Activated CD4-positive, alpha-beta memory T cell treated with anti-CD3 and anti-CD28 coated beads for 36 hours (primary cell): ENCODE data around the gene PPP1R12A. TPM values are rescaled to one million over a fixed set of nuclear protein-coding genes. Genes with fewer than 3 reads are reported as not detected.
"Not testable (repeated sequence)": the region's sequence is repeated elsewhere in the genome, so short reads cannot be mapped to it uniquely, and the experiment has no call there.

ENCODE experiments used
- CTCF ChIA-PET: fragments of 350-600 bp; sonication (Branson Sonifier 250); formaldehyde crosslinking; loops from one replicate; lab custom pipeline; 2021; ENCODE audit warnings: antibody characterized with exemption, inconsistent platforms; lab: Charles Lee
- POLR2A ChIA-PET: fragments of 350-600 bp; sonication (Branson Sonifier 250); formaldehyde crosslinking; loops from one replicate; lab custom pipeline; 2021; ENCODE audit warnings: antibody characterized with exemption; lab: Charles Lee
- DNase-seq: peaks from one replicate; pipeline ENCODE4 v3.0.0-alpha.2; 2020
- H3K27ac Mint-ChIP-seq: one replicate; pipeline ENCODE4 v1.8.0; 2021; ENCODE audit warnings: mixed read lengths
- H3K27me3 Mint-ChIP-seq: one replicate; pipeline ENCODE4 v1.8.0; 2021; ENCODE audit warnings: mixed read lengths
- H3K36me3 Mint-ChIP-seq: one replicate; pipeline ENCODE4 v1.8.0; 2021; ENCODE audit warnings: mixed read lengths
- H3K4me1 Mint-ChIP-seq: one replicate; pipeline ENCODE4 v1.8.0; 2021; ENCODE audit warnings: low read depth, mixed read lengths
- H3K4me3 Mint-ChIP-seq: one replicate; pipeline ENCODE4 v1.8.0; 2021; ENCODE audit warnings: mild to moderate bottlenecking, mixed read lengths
- H3K9me3 Mint-ChIP-seq: one replicate; pipeline ENCODE4 v1.8.0; 2021; ENCODE audit warnings: mixed read lengths
- intact Hi-C: fragments of 100-400 bp; cut with micrococcal nuclease; formaldehyde crosslinking; loops from one replicate; pipeline ENCODE4 v1.15.1; 2023
- total RNA-seq, 2 experiments: library from RNA; stranded (reverse); gene quantifications; one replicate each; pipeline ENCODE4 v1.2.3, GENCODE V29; 2021

The PPP1R12A gene
- total RNA-seq, 2 experiments from 2014 or later: 74.5 to 75.7 TPM

DNA sequence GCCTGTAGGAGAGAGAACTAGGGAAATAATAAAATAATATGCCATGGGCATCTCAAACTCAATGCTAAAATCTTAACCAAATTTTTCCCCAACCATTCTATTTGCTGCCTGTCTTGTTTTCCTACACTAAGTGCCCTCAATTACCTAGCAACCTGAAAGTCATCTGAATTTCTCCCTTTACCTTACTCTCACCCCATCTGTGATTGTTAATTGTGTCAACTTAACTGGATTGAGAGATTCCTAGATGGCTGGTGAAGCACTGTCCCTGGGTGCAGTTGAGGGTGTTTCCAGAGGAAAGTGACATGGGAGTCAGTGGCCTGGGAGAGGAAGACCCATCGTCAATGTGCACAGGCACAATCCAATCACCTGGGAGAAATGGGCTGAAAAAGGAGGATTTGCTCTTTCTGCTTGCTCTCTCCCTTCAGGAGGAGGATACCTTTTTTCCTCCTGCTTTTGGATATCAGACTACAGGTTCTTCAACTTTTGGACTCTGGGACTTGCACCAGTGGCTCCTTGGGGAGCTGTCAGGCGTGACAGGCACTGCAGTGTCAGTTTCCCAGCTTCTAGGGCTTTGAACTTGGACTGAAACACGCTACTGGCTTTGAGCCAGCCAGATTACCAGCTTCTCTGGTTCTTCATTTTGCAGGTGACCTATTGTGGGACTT lies 100.1 kb downstream of the PPP1R12A start:
- CTCF ChIA-PET: no interaction called here
- Mint-ChIP-seq H3K4me1 (peaks cover 51% of the 10 kb centered on the region), H3K36me3 (peaks cover 41% of the 10 kb centered on the region), H3K9me3 (peaks cover 20% of the 10 kb centered on the region), H3K4me3 (no peak overlapping the region), H3K27me3 (no peaks in the 10 kb centered on the region), H3K27ac (no peak overlapping the region)
- DNase-seq: no peak
- intact Hi-C loops: no loop called here
- POLR2A ChIA-PET: no interaction called here

DNA sequence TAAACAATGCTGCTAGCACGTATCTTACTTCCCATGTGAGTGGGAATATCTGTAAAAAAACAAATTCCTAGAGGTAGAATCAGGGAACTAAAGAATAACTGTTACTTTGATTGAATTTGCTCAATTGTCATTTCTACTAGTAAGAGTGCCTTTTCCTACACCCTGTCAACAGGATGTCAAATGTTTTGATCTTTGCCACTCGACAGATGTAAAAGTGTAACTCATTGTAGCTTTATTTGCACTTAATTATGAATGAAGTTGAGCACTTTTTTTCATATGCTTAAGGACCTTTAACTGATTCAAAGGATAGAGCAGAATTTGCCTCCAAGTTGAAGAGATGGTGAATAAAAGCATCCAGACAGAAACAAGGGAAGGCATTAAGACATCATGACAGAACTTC lies 104.5 kb downstream of the PPP1R12A start:
- no peaks in the 10 kb centered on the region for H3K9me3 Mint-ChIP-seq
- POLR2A ChIA-PET: interaction anchor here (1.1 kb wide), 1 partner anchor 46 kb away, joined by 3 read pairs; no protein-coding TSS in a partner anchor
- H3K4me1 Mint-ChIP-seq: peaks cover 37% of the 10 kb centered on the region
- no peaks in the 10 kb centered on the region for H3K27me3 Mint-ChIP-seq
- H3K36me3 Mint-ChIP-seq: peaks cover 30% of the 10 kb centered on the region
- no peak overlapping the region for H3K27ac Mint-ChIP-seq
- CTCF ChIA-PET: no interaction called here
- no peak for DNase-seq
- no peak overlapping the region for H3K4me3 Mint-ChIP-seq
- intact Hi-C loops: no loop called here

DNA sequence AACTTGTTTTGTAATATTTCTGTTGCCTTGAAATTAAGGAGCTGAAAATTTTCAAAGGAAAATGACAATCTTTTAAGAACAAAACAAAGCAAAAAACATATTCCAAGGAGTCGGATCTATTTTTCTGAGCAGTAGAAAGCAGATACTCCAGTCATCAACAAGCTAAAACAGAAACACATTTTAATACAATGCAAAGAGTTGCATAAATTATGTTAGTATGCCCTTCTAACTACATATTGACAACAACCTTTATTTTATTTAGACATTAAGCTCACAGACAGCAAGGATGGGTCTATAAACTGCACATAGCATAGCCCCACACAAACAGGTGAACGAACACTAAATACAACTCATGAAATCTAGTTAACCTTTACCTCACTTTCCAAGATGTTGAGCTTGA lies 106.0 kb downstream of the PPP1R12A start:
- Mint-ChIP-seq H3K27ac (no peak overlapping the region), H3K9me3 (no peaks in the 10 kb centered on the region), H3K27me3 (no peaks in the 10 kb centered on the region), H3K4me3 (no peak overlapping the region), H3K4me1 (peaks cover 27% of the 10 kb centered on the region), H3K36me3 (peaks cover 26% of the 10 kb centered on the region)
- intact Hi-C loops: no loop called here
- ChIA-PET CTCF (interaction anchor here (1.2 kb wide), 1 partner anchor 59 kb away, joined by 3 read pairs; no protein-coding TSS in a partner anchor), POLR2A (no interaction called here)
- no peak for DNase-seq

DNA sequence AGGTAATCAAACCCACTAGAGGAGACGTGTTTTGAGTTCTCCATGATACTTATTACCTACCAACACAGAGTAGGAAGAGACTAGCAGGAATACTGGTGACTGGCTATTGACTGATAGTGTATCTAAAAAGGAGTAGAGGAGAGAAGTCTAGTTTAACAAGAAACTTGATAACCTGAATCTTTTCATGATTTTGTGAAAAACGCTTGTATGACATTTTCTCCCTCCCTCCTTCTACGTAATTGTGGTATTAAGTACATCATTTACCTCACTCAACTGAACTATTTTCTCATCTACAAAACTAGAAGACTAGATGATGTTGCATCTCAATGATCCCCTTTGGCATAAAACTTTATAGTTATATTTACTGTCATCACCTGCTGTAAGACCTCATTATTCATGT lies 107.4 kb downstream of the PPP1R12A start:
- DNase-seq: no peak
- intact Hi-C loops: no loop called here
- Mint-ChIP-seq H3K4me3 (no peak overlapping the region), H3K27me3 (no peaks in the 10 kb centered on the region), H3K36me3 (peaks cover 29% of the 10 kb centered on the region), H3K4me1 (peaks cover 20% of the 10 kb centered on the region), H3K9me3 (no peaks in the 10 kb centered on the region), H3K27ac (no peak overlapping the region)
- ChIA-PET POLR2A (no interaction called here), CTCF (no interaction called here)

DNA sequence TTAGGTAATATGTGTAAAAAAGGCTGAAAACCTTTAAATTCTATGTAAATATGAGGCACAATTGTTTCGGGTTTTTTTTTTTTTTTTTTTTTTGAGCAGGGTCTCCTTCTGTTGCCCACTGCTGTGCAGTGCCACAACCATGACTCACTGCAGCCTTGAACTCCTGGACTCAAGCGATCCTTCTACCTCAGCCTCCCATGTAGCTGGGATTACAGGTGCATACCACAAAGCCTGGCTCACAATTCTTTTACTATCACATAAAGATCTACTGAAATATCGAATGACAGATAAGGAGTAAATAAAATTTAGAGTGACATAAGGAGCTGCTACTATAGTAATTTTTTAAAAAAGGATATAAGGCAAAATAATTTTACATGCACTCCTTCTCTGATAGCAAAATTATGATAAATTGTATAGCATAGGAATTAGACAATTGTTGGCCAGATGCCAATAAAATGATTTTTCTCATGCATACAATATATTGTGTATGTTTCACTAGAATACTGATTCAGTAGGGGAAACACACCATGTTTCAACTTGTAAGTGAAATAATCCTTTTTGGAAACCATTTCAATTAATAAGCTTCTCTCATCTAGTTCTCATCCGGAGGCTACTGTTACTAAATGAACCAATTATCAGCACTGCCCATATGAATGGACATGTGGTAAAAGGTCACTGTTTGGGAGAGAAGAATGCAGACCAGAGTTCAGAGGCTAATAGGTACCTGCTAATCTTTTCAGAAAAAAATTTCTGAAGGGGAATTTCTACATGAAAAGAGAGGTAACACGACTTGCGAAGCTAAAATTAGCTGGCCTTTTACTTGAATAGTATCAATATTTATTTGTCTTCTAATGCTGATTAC lies 108.4 kb downstream of the PPP1R12A start:
- peaks cover 13% of the 10 kb centered on the region for H3K4me1 Mint-ChIP-seq
- H3K36me3 Mint-ChIP-seq: peaks cover 25% of the 10 kb centered on the region
- H3K27me3 Mint-ChIP-seq: no peaks in the 10 kb centered on the region
- DNase-seq: no peak
- intact Hi-C loops: no loop called here
- POLR2A ChIA-PET: no interaction called here
- H3K4me3 Mint-ChIP-seq: no peak overlapping the region
- H3K27ac Mint-ChIP-seq: no peak overlapping the region
- CTCF ChIA-PET: no interaction called here
- H3K9me3 Mint-ChIP-seq: no peaks in the 10 kb centered on the region

DNA sequence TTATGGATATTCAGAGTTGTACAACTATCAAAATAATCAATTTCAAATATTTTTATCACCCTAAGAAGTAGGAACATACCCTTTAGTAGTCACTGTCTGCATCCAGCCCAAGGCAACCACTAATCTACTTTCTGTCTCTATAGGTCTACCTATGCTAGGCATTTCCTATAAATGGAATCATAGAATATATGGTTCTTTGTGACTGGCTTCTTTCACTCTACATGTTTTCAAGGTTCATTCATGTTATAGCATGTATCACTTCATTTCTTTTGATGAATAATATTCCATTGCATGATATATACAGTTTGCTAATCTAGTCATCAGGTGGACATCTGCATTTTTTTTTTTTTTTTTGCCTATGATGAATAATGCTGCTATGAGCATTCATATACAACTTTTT lies 112.4 kb downstream of the PPP1R12A start:
- CTCF ChIA-PET: no interaction called here
- no peak for DNase-seq
- intact Hi-C loops: no loop called here
- Mint-ChIP-seq H3K27ac (no peak overlapping the region), H3K4me1 (peaks cover 11% of the 10 kb centered on the region), H3K9me3 (no peaks in the 10 kb centered on the region), H3K36me3 (peaks cover 23% of the 10 kb centered on the region), H3K4me3 (no peak overlapping the region), H3K27me3 (no peaks in the 10 kb centered on the region)
- POLR2A ChIA-PET: no interaction called here

DNA sequence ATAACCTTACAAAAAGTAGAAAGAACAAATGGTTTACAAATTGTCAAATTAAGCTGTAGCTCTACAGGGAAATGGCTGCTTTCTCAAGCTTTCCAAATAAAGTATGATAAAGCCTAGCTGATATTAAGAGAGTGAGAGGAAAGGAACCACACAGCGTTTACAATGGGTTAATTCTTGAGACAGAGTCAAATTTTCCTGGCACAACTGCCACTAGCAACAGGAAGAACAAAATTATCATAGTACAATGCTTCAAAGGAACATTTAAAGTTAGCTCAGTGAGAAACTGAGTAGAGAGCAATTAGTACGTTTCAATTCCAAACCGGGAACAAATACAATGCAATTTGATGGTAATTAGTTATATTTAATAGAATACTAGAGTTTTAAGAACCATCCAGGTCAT lies 116.0 kb downstream of the PPP1R12A start:
- no peak overlapping the region for H3K27ac Mint-ChIP-seq
- CTCF ChIA-PET: no interaction called here
- H3K27me3 Mint-ChIP-seq: no peaks in the 10 kb centered on the region
- H3K4me1 Mint-ChIP-seq: peaks cover 8% of the 10 kb centered on the region
- peaks cover 29% of the 10 kb centered on the region for H3K36me3 Mint-ChIP-seq
- H3K4me3 Mint-ChIP-seq: no peak overlapping the region
- H3K9me3 Mint-ChIP-seq: no peaks in the 10 kb centered on the region
- intact Hi-C loops: no loop called here
- DNase-seq: no peak
- POLR2A ChIA-PET: no interaction called here

DNA sequence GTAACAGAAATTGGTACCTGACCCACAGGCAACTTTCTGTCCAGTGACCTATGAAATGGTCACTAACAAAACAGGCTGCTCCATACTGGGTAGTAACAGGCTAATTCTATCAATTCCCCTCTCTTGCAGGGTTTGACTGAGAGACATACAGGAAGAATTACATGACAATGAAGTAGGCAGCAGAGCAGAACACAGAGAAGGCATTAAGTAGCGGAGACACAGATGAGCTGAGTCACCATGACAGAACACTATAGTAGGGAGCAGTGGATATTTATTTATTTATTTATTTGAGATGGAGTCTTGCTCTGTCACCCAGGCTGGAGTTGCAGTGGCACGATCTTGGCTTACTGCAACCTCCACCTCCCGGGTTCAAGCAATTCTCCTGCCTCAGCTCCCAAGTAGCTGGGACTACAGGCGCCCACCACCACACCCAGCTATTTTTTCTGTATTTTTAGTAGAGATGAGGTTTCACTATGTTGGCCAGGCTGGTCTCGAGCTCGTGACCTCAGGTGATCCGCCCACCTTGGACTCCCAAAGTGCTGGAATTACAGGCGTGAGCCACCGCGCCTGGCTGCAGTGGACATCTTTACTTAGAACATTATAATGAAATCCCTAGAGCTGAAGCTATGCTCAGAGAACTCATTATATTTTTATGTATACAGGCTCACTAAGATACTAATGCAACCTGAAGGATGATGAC lies 150.4 kb downstream of the PPP1R12A start:
- H3K27ac Mint-ChIP-seq, H3K9me3 Mint-ChIP-seq, H3K4me1 Mint-ChIP-seq, CTCF ChIA-PET, H3K27me3 Mint-ChIP-seq, DNase-seq, H3K4me3 Mint-ChIP-seq, POLR2A ChIA-PET: not testable (repeated sequence)
- intact Hi-C loops: loop anchor here (10.0 kb wide), 1 partner anchor 400 kb away; no protein-coding TSS in a partner anchor
- H3K36me3 Mint-ChIP-seq: peaks cover 38% of the 10 kb centered on the region

DNA sequence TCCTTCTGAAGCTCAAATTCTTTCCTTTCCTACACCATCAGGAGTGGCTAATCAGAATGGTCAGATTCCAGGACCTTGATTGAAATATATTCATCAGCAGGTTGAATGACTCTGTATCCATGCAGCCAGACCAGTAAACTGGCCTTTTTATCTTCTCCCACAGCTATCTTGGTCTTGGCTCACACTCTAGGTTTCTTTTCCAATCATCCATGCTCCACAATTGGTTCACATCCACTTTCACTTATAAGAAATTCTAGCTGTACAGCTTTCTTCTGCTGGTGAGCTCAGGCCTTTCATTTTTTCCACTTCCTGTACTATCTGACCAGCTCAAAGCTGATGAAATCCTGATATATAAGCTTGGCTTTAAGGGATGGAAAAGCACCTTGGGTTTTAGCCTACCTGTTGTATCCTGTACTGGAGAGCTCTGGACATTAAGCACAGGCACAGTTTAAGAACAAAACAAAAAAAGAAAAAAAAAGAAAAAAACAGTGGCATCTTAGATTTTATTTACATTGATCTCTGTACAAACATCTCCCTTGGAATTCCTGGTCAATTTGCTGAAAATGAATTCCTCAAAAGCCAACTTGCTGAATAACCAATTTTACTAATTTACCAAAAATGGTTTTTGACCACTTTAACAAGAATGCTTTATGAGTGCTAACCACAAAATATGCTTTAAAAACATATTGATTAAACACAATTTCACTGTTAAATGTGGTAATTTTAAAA lies 152.6 kb downstream of the PPP1R12A start:
- Mint-ChIP-seq H3K9me3 (no peaks in the 10 kb centered on the region), H3K27me3 (no peaks in the 10 kb centered on the region), H3K4me1 (peaks cover 5% of the 10 kb centered on the region), H3K36me3 (peaks cover 34% of the 10 kb centered on the region), H3K27ac (peak overlapping the region; percentile 58), H3K4me3 (no peak overlapping the region)
- no peak for DNase-seq
- intact Hi-C loops: loop anchor here (10.0 kb wide), 1 partner anchor 402 kb away; no protein-coding TSS in a partner anchor
- CTCF ChIA-PET: no interaction called here
- POLR2A ChIA-PET: no interaction called here

DNA sequence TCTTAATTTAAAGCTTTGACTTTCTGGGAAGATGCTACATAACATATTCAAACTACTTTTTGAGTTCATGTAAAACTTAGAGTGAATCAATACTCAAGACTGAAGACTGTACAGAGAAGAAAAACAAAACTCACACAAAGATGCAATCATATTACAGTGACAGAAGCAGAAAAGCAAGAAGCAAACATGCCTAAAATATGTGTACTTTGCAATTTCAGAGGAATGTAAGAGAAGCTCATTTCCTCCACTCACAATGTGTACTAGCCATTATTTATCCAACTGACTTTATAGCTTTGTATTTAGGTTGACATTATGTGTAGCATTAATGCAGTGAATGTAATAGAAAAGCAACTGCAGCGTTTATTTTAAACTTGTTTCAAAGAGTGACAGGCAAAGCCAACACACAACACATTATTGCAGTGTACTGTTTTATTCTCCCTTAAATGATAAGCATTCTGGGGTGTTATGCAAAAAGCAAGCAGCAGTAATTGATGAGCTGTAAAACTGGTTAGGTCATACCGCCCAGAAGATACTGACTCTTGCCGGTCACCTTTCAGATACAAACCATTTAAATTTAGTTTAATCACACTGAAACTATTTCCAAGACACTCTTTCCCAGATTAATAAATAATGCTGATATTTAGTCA lies 156.0 kb downstream of the PPP1R12A start:
- H3K27ac Mint-ChIP-seq: no peak overlapping the region
- no peaks in the 10 kb centered on the region for H3K27me3 Mint-ChIP-seq
- ChIA-PET POLR2A (no interaction called here), CTCF (no interaction called here)
- intact Hi-C loops: no loop called here
- no peak for DNase-seq
- H3K36me3 Mint-ChIP-seq: peaks cover 28% of the 10 kb centered on the region
- H3K4me1 Mint-ChIP-seq: peaks cover 5% of the 10 kb centered on the region
- H3K4me3 Mint-ChIP-seq: no peak overlapping the region
- H3K9me3 Mint-ChIP-seq: no peaks in the 10 kb centered on the region

DNA sequence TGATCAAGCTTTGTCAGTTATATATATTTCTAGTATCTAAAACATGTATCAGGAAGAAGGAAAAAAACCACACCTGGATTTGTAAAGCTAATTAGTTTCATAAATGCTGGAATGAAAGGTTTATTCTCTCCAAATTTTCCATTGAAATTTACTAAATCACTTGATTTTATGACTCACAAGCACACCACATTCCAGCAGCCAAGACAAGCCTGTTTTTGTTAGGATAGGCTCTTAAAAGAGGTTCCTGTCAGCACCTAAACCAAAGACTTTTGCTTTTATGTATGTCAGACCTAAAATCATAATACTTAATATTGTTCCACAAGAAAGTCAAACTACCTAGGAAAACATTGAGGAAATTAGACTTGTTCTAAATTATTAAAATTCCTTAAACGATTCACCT lies 158.8 kb downstream of the PPP1R12A start:
- Mint-ChIP-seq H3K4me3 (no peak overlapping the region), H3K27me3 (no peaks in the 10 kb centered on the region), H3K4me1 (no peaks in the 10 kb centered on the region), H3K9me3 (no peaks in the 10 kb centered on the region), H3K36me3 (peaks cover 21% of the 10 kb centered on the region), H3K27ac (no peak overlapping the region)
- POLR2A ChIA-PET: no interaction called here
- no peak for DNase-seq
- intact Hi-C loops: no loop called here
- CTCF ChIA-PET: no interaction called here
